ENCODE data around the gene ENO4.

DNA sequence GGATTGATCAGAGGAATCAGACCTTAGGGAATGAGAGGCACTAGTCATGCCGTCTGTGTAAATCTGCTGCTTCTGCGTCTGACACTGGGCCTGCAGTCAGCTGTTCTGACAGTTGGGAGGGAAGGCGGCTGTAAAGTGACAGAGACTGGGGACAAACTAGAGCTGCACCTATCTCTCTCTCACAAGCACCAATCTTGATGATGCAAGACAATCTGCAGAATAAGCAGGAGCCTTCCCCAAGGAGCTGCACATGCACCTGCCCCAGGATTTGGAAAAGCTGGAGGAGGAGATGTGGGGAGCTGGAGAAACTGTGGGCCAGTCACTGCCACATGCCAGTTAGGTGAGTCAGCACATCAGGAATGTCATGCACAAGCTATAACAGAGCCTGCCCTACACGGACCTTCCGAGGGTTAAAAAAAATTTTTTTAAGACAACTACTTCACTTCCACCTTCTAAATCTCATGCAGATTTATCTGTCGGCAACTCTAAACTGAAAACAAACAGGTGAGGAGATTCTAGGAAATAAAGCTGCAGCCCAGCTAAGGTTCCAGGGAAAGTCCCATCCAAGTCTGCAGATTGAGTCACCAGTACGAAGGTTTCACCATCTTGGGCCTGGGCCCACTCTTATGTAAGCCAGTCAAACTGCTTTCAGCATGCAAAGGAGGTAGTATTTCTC is 39.2 kb downstream of the ENO4 start:
- TF ChIP-seq SP1 (IDR thresholded peaks at IDR 0.05) (no peak), BHLHE40 (IDR thresholded peaks at IDR 0.05; ENCODE audit: borderline replicate concordance) (no peak), FOXM1 (IDR thresholded peaks at IDR 0.05; ENCODE audit: borderline replicate concordance) (no peak), ELF4 (IDR thresholded peaks at IDR 0.05) (no peak), NFRKB (IDR thresholded peaks at IDR 0.05) (no peak), L3MBTL2 (conservative IDR thresholded peaks at IDR 0.05) (no peak), FOXA1 (IDR thresholded peaks at IDR 0.05) (no peak), CTBP1 (IDR thresholded peaks at IDR 0.05; ENCODE audit: borderline replicate concordance) (no peak)
